ENCODE measurements around the gene STIL.
"Not testable (repeated sequence)": the region's sequence is repeated elsewhere in the genome, so short reads cannot be mapped to it uniquely, and the experiment has no call there.

Gene STIL

DNA sequence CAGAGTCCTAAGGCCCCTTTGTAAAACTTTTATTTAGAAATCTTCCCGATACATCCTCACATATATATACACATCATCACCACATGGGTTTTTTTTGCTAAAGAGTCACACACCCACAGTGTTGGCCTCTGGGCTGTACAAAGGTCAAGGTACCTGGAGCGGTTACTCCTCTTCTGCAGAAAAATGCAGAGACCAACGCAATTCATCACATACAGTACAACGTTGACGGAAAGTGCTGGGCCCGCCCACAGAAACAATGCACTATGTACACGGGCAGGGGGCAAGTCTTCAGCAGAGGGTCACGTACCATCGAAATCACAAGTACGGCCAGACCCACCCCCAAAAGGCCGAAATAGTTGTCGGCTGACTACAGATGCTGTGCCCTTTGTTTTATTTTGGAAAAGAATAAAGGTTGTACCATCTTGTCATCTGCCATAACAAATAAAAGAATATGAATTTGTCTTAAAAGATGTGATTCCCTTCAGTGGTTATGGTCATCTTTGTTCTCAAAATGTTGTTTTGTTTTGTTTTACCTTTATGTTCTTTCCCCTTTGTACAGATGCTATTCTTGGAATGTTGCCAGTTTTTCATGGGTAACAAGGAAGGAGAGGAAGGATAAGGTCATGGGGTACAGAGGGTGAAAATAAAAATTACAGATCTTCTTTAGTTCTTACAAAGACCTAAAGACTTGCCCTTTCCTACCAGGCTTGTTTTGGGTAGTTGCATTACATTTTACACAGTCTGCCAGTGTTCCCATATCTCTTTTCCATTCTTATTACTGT lies 97.5 kb downstream of the STIL start:
- no peak for DNase-seq

DNA sequence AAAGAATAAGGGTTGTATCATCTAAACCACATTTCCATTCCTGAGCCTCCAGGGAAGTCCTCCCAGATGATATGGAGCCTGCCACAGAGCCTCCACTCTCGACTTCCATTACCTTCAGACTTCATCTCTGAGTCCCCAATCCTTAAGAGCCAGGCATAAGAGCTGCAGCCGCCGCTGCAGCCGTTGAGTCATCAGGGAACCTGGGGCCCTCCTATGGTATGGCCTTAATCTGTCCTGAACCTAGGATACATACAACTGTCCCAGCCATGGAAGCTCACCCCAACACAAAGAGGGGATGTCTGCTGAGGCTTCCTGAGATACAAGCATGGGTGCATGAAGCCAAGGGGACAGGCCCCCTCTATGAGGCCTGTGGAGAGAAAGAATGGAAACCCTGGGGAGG lies 98.2 kb downstream of the STIL start:
- no peak for DNase-seq

DNA sequence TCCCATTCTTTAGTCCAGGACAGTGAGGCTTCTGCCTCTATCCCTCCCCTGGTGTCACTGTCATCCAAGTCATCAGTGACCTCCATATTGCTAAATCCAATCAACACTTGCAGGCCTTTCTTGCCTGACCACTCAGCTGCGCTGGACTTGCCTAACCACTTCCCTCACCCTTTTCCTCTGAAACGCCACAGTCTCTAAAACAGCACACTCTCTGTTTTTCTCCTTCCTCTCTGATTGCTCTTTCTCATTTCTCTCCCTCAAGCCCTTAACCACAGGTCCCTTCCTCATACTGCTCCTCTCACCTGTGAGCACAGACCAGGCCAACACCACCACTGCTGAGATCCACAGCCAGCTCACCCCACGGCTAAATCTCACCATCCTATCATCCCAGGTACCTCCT lies 99.4 kb downstream of the STIL start:
- DNase-seq = no peak

DNA sequence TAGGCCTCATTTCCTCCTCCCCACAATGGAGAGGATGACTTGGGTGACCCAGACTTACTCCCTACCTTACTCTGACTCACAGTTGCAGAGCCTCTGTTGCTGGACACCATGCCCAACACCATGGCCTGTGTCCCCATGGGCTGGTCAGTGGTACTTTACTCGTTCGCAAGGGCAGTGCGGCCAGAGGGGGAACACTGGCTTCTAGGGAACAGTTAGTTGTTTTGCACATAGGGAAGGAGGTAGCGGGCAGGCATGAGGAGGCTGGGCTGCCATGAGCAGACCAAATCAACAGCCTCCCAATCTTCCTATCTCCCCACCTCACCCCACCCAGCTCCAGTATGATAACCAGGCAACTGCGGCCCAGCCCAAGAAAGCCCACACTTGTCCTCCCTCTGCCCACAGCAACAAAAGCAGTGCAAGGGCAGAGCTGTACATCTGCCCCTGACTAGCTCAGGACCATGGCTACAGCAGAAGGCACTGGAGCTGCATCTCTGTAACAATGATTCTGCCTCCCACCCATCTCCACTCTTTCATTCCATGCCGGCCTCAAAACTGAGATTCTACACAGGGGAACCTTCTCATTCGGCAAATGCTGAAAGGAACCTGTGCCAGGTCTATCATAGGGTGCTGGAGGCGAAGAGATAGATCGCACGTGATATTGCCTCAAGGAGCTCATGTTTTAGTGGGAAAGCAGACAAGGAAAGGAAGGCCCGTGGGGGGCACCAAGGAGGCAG lies 100.5 kb downstream of the STIL start:
- no peak for DNase-seq

DNA sequence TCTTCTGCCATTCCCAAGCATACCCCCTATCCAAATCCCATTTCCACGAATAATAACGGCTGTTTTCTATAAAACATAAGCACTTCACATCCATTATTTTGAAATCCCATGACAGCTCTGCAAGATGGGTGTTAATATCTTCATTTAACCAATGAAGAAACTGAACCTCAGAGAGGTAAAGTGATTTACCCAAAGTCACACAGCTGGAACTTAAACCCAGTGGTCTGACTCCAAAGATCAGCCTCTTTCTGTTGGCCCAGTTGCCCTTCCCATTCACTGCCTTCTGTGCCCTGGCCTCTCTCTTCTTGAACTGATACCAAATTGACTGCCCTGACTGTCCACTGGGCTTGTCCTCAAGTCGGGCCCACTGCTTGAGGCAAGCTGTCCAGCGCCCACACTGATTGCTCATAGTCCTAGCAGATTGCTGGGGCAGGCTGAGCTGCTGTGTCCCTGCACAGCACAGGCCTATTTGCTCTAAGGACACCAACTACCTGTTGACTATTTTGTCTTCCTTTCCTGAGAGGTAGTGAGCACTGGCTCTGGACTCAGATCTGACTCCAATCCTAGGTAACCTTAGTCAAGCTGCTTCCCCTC lies 101.2 kb downstream of the STIL start:
- no peak for DNase-seq

DNA sequence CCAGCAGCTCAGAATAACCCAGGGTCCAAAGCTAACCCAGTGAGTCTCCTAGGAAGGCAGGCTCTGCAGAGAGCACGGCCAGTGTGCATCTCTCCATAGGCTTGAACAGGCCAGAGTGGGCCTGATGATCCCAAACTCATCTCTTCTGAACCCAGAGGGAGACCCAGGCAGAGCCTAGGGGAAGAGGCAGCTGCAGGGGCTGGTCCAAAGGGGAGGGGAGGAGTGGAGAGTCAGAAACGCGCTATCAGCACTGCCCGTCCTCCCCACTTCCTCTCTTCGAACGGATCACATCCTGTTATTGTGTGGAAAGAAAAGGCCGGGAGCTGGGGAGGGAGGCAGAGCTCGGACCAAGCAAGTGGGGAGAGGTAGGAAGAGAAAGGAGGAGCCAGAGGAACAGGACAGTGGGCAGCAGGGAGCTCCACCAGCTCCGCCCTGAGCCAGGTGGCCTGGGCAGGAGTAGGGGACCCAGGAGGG lies 102.1 kb downstream of the STIL start:
- DNase-seq = no peak

DNA sequence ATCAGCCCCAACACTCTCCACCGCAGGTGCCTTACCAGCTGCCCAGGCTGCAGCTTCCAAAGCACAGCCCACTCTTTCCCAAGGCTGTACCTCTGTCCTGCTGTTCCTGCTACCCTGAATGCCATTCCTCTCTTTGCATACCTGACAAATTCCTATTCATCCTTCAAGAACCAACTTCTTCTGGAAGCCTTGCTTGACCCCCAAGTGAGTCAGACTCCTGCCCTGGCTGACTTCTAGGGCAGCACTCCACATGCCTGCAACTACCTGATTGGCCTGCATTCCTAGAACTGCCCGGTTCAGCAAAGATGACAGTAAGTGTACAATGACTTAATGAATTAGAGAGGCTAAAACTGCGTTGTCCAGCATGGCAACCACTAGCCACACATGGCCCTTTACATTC lies 103.3 kb downstream of the STIL start:
- no peak for DNase-seq

DNA sequence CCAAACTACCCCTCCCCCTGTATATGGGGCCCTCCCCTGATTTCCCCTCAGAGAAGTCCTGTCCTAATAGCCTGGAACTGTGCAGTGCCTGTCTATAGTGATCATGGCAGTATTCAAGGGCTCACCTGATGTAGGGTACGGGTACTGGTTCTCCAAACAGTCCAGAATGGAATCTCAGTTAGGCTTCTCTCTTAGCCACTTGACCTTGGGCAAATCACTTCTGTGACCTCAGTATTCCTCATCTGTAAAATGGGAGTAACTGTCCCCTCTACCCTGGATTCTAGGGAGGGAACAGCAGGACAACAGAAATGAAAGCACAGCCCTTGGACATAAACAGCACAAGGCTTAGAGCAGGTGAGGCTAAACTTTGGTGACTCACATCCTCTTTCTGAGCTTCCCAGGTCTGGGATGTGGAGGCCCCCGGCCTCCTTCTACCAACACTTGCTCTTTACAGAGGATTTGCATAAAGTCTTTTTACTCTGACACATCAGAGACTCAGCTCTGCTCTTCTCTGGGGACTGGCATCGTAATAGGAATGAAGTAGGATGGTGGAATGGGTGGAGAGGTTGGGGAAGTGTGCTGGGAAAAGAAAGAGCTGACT lies 104.1 kb downstream of the STIL start:
- DNase-seq = no peak

DNA sequence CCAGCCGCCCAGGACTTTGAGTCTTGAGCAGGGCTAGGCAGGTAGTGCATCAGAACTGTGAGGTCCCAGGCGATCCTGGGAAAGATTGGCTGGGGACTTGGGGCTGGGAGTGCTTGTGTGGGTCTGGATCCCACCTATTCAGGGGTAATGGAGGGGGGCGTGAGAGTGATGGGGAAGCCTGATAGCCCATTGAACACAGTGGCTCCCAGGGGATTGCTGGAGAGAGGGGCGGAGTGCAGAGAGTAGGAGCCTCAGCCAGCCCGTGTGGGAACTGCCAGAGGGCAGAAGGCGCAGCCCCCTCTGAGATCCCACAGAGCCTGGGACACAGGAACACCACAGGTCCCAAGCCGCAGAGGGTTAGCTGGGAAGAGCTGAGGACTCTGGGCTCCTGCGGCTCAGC lies 104.9 kb downstream of the STIL start:
- no peak for DNase-seq

DNA sequence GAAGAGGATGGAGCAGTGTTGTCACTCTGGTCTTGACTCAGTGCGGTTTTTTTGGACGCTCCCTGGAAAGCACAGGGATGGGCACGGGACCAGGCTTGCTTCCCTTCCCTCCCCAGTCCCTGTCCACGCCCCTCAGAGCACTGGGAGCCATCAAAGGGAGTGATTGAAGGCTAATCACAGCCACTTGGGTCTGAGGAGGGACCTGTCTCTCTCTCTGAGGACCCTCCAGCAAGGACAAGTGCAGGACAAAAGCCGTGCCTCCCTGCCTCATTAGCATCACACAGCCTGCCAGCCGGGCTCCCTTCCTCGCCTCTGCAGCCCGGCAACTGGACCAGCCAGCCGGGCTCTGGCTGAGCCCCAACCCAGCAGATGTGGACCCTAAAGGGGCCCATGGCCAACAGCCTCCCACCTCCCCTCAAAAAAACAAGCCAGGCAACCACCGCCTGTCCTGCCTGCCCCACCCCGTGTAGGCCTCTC lies 105.5 kb downstream of the STIL start:
- DNase-seq = no peak

DNA sequence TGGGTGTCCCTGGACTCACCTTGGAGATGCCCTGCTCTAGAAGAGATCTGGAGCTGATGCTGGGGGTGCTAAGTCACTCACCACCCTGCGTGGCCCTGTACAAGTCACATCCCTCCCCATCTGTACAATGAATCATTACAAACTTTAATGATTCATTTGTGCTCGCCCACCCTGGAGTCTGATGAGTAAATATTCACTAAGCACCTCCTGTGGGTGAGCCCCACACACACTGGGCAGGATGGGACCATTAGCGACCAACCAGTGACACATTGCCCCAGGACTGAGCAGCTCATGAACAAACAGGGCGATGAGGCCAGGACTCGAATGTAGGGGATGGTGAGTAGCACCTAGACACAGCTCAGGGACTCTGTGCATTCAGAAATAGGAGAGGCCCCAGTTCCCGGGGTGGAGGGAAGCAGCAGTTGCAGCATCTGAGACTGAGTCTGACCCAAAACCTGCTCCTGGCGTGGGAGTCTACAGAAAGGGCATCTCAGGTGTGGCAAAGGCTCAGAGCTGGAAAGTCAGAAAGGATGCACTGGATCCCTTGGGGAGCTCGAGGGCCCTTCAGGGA lies 106.1 kb downstream of the STIL start:
- no peak for DNase-seq

DNA sequence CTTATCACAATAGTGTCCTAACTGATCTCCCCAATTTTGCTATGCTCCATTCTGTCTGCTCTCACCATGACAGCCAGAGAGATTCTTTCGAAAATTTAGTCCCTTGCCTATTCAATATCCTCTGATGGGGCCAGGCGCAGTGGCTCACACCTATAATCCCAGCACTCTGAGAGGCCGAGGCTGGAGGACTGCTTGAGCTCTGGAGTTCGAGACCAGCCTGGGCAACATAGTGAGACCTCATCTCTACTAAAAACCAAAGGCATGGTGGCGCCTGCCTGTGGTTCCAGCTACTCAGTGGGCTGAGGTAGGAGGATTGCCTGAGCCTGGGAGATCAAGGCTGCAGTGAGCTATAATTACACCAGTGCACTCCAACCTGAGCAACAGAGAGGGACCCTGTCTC lies 108.0 kb downstream of the STIL start:
- no peak for DNase-seq

DNA sequence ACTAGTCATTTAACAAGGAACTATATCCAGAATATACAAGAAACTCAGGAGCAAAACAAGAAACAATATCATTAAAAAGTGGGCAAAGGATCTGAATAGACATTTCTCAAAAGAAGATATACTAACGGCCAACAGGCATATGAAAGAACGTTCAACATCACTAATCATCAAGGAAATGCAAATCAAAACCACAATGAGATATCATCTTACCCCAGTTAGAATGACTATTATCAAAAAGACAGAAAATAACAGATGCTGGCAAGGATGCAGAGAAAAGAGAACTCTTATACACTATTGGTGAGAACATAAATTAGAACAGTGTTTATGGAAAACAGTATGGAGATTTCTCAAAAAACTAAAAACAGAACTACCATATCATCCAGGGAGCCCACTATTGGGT lies 110.4 kb downstream of the STIL start:
- DNase-seq = not testable (repeated sequence)

DNA sequence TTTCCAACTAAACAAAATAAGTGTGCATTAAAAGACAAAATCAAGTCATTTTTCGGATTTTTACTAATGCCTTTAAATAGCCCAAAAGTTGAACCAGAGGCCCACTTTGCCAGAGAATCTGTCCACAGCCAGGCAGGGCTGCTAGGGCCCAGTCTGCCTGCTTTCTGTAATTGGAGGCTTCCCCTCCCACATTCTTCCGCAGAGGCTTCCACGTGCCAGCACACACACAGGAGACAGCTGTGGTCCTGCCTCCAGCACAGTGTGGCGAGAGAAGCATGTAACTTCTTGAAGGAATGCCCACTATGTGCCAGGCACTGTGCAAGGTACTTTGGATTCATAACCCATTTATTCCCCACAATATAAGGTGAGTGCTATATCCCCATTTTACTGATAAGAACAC lies 112.8 kb downstream of the STIL start:
- DNase-seq = no peak

Measured in NCI-H1930 (cell line).